Panc1 (cell line): ENCODE measurements around the gene MYO3B. TPM values are rescaled to one million over a fixed set of nuclear protein-coding genes. Genes with fewer than 3 reads are reported as not detected.

Experiments used
- ATAC-seq: fragments of 200-7000 bp; cut with Tn5 transposase; 2 replicates; pipeline ENCODE4 v1.9.1; 2020; ENCODE audit warnings: mild to moderate bottlenecking, moderate library complexity
- BruUV-seq: library from RNA; stranded (reverse); fragments of 400-500 nt; replicated peaks from 2 replicates; lab custom pipeline; 2021; lab: Mats Ljungman, UMichigan
- CTCF ChIA-PET: fragments of 300-600 bp; sonication (Branson Sonifier 250); formaldehyde crosslinking; loops from one replicate; lab custom pipeline; 2022; ENCODE audit warnings: antibody characterized with exemption; lab: Charles Lee
- POLR2A ChIA-PET: fragments of 300-600 bp; sonication (Branson Sonifier 250); formaldehyde crosslinking; loops from one replicate; lab custom pipeline; 2022; ENCODE audit warnings: antibody characterized with exemption; lab: Charles Lee
- DNase-seq: peaks from one replicate; pipeline ENCODE4 v3.0.0-alpha.2; 2010; ENCODE audit warnings: low read depth, low spot score
- H3K27ac ChIP-seq: 2 replicates; pipeline ENCODE4 v1.5.1; 2011; ENCODE audit warnings: mild to moderate bottlenecking, low read length, inconsistent platforms
- H3K27me3 ChIP-seq: fragments of 200-500 bp; sonication (Bioruptor generic); 2 replicates; pipeline ENCODE4 v1.6.0; 2014; ENCODE audit warnings: low read length, inconsistent platforms; ENCODE audit not compliant: control insufficient read depth, insufficient read depth
- H3K36me3 ChIP-seq: fragments of 200-500 bp; sonication (Bioruptor generic); 2 replicates; pipeline ENCODE4 v1.5.1; 2014; ENCODE audit warnings: inconsistent platforms, mild to moderate bottlenecking, low read length, moderate library complexity; ENCODE audit not compliant: control insufficient read depth, insufficient read depth
- H3K4me1 ChIP-seq: 2 replicates; pipeline ENCODE4 v1.5.1; 2011; ENCODE audit warnings: inconsistent platforms, mild to moderate bottlenecking, low read length, moderate library complexity; ENCODE audit not compliant: control insufficient read depth, insufficient read depth
- H3K4me3 ChIP-seq, 2 experiments: 2 replicates each; pipeline ENCODE4 v1.5.1; 2011 to 2012; ENCODE audit warnings: low read depth in 2 of 2, low read length in 2 of 2, mild to moderate bottlenecking in 2 of 2, inconsistent platforms in 1 of 2, moderate library complexity in 1 of 2
- H3K9me3 ChIP-seq: fragments of 200-500 bp; sonication (Bioruptor generic); 2 replicates; pipeline ENCODE4 v1.5.1; 2014; ENCODE audit warnings: low read depth, mild to moderate bottlenecking, inconsistent platforms, low read length, moderate library complexity; ENCODE audit not compliant: control insufficient read depth, insufficient read depth
- CTCF ChIP-seq: fragments of 450-650 bp; IDR thresholded peaks from 2 replicates; pipeline ENCODE4 v1.5.1; 2017; ENCODE audit warnings: mild to moderate bottlenecking
- POLR2AphosphoS5 ChIP-seq: IDR thresholded peaks from 2 replicates; pipeline ENCODE4 v1.6.1; 2012; ENCODE audit warnings: mild to moderate bottlenecking, low read depth, low read length, moderate library complexity
- SIN3A ChIP-seq: IDR thresholded peaks from 2 replicates; pipeline ENCODE4 v1.6.1; 2012; ENCODE audit warnings: low read depth, mild to moderate bottlenecking, low read length, moderate library complexity, borderline replicate concordance; ENCODE audit not compliant: insufficient read depth
- TCF7L2 ChIP-seq: IDR thresholded peaks from 2 replicates; pipeline ENCODE4 v1.6.1; 2011; ENCODE audit warnings: mild to moderate bottlenecking, low read depth, low read length, inconsistent platforms
- in situ Hi-C: cut with HindIII; loops from 2 replicates; pipeline ENCODE4 v1.10.0; 2016; ENCODE audit warnings: low sequenced_read_pairs, low pct_unique_long_range_greater_than_20kb
- intact Hi-C: fragments of 100-400 bp; cut with micrococcal nuclease; formaldehyde crosslinking; loops from one replicate; pipeline ENCODE4 v1.10.0; 2022; ENCODE audit not compliant: unreplicated experiment
- total RNA-seq: library from RNA; stranded (reverse); gene quantifications from one replicate; pipeline ENCODE4 v1.2.1, GENCODE V29; 2021; ENCODE audit not compliant: unreplicated experiment
- TF ChIP-seq, protein P1 (sequence below), 2 experiments: IDR thresholded peaks; 2 replicates each; pipeline ENCODE4 v1.6.1; 2011 to 2012; ENCODE audit warnings: low read depth in 2 of 2, control low read depth in 1 of 2, low read length in 1 of 2, mild to moderate bottlenecking in 1 of 2, moderate library complexity in 1 of 2; ENCODE audit not compliant: insufficient read depth in 1 of 2

MYO3B gene
- total RNA-seq, 1 experiment from 2014 or later: 0.05 TPM

DNA sequence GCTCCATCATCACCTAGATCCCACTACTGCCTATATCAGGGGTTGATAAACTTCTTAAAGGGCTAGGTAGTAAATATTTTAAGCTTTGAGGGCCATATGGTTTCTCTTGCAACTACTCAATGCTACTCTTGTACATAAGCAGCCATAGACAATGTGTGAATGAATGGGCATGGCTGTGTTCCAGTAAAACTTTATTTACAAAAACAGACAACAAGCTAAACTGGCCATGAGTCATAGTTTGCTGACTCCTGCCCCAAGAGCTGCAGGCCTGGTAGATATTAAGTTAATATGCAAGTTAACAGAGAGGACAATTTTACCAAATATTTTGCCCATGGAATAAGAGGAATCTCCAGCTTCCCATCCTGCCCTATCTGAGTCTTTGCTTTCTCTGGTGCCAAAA, 29.8 kb upstream of the MYO3B start:
- H3K4me1 ChIP-seq: no peaks in the 10 kb centered on the region

GRCh38 chr2:170152421-170152820, 25.5 kb upstream of the MYO3B start:
- intact Hi-C loops: no loop called here
- H3K27me3 ChIP-seq: no peaks in the 10 kb centered on the region
- peaks cover 21% of the 10 kb centered on the region for H3K4me1 ChIP-seq
- DNase-seq (no peak), ATAC-seq (no peak)
- peaks cover 23% of the 10 kb centered on the region; the same call in 1 of the 2 replicates for H3K9me3 ChIP-seq
- BruUV-seq: no TSS peak
- H3K4me3 ChIP-seq: no peak overlapping the region
- POLR2A ChIA-PET: no interaction called here
- CTCF ChIA-PET: no interaction called here
- H3K36me3 ChIP-seq: no peaks in the 10 kb centered on the region
- in situ Hi-C loops: no loop called here
- no peak overlapping the region for H3K27ac ChIP-seq
- no peak for TF ChIP-seq TCF7L2
- TF ChIP-seq POLR2AphosphoS5: no peak
- no peak for TF ChIP-seq CTCF
- TF ChIP-seq, protein P1, sequence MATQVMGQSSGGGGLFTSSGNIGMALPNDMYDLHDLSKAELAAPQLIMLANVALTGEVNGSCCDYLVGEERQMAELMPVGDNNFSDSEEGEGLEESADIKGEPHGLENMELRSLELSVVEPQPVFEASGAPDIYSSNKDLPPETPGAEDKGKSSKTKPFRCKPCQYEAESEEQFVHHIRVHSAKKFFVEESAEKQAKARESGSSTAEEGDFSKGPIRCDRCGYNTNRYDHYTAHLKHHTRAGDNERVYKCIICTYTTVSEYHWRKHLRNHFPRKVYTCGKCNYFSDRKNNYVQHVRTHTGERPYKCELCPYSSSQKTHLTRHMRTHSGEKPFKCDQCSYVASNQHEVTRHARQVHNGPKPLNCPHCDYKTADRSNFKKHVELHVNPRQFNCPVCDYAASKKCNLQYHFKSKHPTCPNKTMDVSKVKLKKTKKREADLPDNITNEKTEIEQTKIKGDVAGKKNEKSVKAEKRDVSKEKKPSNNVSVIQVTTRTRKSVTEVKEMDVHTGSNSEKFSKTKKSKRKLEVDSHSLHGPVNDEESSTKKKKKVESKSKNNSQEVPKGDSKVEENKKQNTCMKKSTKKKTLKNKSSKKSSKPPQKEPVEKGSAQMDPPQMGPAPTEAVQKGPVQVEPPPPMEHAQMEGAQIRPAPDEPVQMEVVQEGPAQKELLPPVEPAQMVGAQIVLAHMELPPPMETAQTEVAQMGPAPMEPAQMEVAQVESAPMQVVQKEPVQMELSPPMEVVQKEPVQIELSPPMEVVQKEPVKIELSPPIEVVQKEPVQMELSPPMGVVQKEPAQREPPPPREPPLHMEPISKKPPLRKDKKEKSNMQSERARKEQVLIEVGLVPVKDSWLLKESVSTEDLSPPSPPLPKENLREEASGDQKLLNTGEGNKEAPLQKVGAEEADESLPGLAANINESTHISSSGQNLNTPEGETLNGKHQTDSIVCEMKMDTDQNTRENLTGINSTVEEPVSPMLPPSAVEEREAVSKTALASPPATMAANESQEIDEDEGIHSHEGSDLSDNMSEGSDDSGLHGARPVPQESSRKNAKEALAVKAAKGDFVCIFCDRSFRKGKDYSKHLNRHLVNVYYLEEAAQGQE (IDR thresholded peaks at IDR 0.05; ENCODE audit: insufficient read depth in 1 of 2, low read depth in 2 of 2, low read length in 1 of 2): no peak
- TF ChIP-seq SIN3A: no peak

More for the DNA sequence above, 29.8 kb upstream of the MYO3B start:
- intact Hi-C loops (no loop called here), in situ Hi-C loops (no loop called here)
- no peaks in the 10 kb centered on the region for H3K36me3 ChIP-seq
- no peak for DNase-seq
- CTCF ChIA-PET: no interaction called here
- H3K27me3 ChIP-seq: no peaks in the 10 kb centered on the region
- no peak overlapping the region for H3K27ac ChIP-seq
- ATAC-seq: no peak
- no peak for TF ChIP-seq POLR2AphosphoS5
- TF ChIP-seq TCF7L2: no peak
- TF ChIP-seq CTCF: no peak
- TF ChIP-seq SIN3A: no peak
- TF ChIP-seq, protein P1 (IDR thresholded peaks at IDR 0.05; ENCODE audit: insufficient read depth in 1 of 2, low read depth in 2 of 2, low read length in 1 of 2): no peak
- no TSS peak for BruUV-seq
- POLR2A ChIA-PET: no interaction called here
- peaks cover 14% of the 10 kb centered on the region; the same call in 1 of the 2 replicates for H3K9me3 ChIP-seq
- no peak overlapping the region for H3K4me3 ChIP-seq
